HUES64 (cell line): ENCODE measurements around the gene IGDCC3.
"Not testable (repeated sequence)": the region's sequence is repeated elsewhere in the genome, so short reads cannot be mapped to it uniquely, and the experiment has no call there.

ENCODE experiments used
- H3K27ac ChIP-seq: 2 replicates; pipeline ENCODE4 v1.7.0; 2013; ENCODE audit warnings: low read depth, low read length, inconsistent platforms
- H3K27me3 ChIP-seq: 2 replicates; pipeline ENCODE4 v1.6.1; 2013; ENCODE audit warnings: mild to moderate bottlenecking, low read length; ENCODE audit not compliant: insufficient read depth
- H3K36me3 ChIP-seq: 2 replicates; pipeline ENCODE4 v1.6.1; 2013; ENCODE audit warnings: mild to moderate bottlenecking, low read length; ENCODE audit not compliant: insufficient read depth
- H3K4me1 ChIP-seq: 2 replicates; pipeline ENCODE4 v1.6.1; 2013; ENCODE audit warnings: mild to moderate bottlenecking, low read length, moderate library complexity; ENCODE audit not compliant: insufficient read depth
- H3K4me3 ChIP-seq: 2 replicates; pipeline ENCODE4 v1.5.1; 2013; ENCODE audit warnings: mild to moderate bottlenecking, low read length, moderate library complexity
- H3K9ac ChIP-seq: 2 replicates; pipeline ENCODE4 v1.6.1; 2013; ENCODE audit warnings: mild to moderate bottlenecking, low read depth, low read length
- H3K9me3 ChIP-seq: 2 replicates; pipeline ENCODE4 v1.6.1; 2013; ENCODE audit warnings: low read depth, low read length; ENCODE audit not compliant: insufficient read depth
- WGBS: fragments of 150-250, 120-280 bp; methylation state at CpG from one replicate; pipeline ENCODE4 v1.1.7; 2013; ENCODE audit warnings: missing lambda C conversion rate; 5-methylcytosine and 5-hydroxymethylcytosine counted together

IGDCC3 gene

DNA sequence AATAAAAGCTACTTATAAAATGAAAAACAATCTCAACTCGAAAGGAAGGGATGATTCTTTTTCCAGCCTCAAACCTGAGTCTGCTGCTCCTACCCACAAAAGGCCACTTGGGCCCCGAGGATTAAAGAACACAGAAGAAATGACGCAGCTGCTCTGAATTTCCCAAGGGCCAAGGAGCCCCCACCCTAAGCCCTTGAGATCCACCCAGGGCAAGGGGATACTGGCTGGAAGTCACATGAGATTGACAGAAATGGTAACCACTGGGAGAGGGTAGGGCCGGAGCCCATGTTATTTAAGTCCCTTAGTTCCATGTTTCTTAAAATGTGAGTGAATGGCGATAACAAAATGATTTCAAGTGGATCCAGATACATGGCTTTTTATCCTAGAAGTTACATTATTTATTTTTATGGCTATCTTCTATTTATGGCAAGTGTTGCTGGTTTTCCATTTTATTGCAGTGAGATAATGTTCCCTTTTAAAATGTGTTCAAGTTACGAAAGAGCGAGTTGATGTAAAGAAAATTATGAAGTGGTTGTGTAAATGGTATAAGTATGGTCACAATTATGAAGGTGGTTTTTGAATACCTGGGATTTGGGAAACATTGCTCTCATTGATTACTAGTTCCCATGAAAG, 28.1 kb upstream of the IGDCC3 start:
- H3K27ac ChIP-seq: no peak overlapping the region
- H3K9ac ChIP-seq: no peak overlapping the region
- H3K4me3 ChIP-seq: no peak overlapping the region

GRCh38 chr15:65404186-65404872, 26.5 kb upstream of the IGDCC3 start:
- 55% methylated on average over 6 of the region's 6 CpGs for WGBS
- peaks cover 21% of the 10 kb centered on the region for H3K4me1 ChIP-seq
- no peak overlapping the region for H3K27ac ChIP-seq
- no peak overlapping the region for H3K9ac ChIP-seq
- peaks cover 3% of the 10 kb centered on the region; the same call in 1 of the 2 replicates for H3K36me3 ChIP-seq
- no peaks in the 10 kb centered on the region for H3K9me3 ChIP-seq
- H3K27me3 ChIP-seq: no peaks in the 10 kb centered on the region
- H3K4me3 ChIP-seq: no peak overlapping the region

More for the DNA sequence above, 28.1 kb upstream of the IGDCC3 start:
- Histone ChIP-seq H3K9me3 (no peaks in the 10 kb centered on the region), H3K36me3 (0 out of 2 replicates have a peak, but pooled peaks cover 3% of the 10 kb centered on the region), H3K4me1 (peaks cover 26% of the 10 kb centered on the region), H3K27me3 (no peaks in the 10 kb centered on the region)
- 94% methylated on average over 7 of the region's 7 CpGs for WGBS

- H3K4me3 ChIP-seq: no peak overlapping the region
- no peak overlapping the region for H3K9ac ChIP-seq
- peaks cover 21% of the 10 kb centered on the region for H3K4me1 ChIP-seq
- no peaks in the 10 kb centered on the region for H3K9me3 ChIP-seq
- H3K27me3 ChIP-seq: peaks cover 1% of the 10 kb centered on the region; the same call in 1 of the 2 replicates
- WGBS: 90% methylated on average over 4 of the region's 4 CpGs
- H3K27ac ChIP-seq: no peak overlapping the region
- peaks cover 4% of the 10 kb centered on the region; the same call in 1 of the 2 replicates for H3K36me3 ChIP-seq
These were observed 25.2 kb upstream of the IGDCC3 start for GRCh38 chr15:65402961-65403360.

- Histone ChIP-seq H3K4me3 (no peak overlapping the region), H3K9ac (no peak overlapping the region), H3K4me1 (peaks cover 21% of the 10 kb centered on the region), H3K36me3 (peaks cover 8% of the 10 kb centered on the region; the same call in 1 of the 2 replicates), H3K27ac (no peak overlapping the region), H3K27me3 (peaks cover 14% of the 10 kb centered on the region), H3K9me3 (no peaks in the 10 kb centered on the region)
- WGBS: 83% methylated on average over 8 of the region's 8 CpGs
These were observed 23.9 kb upstream of the IGDCC3 start for GRCh38 chr15:65401611-65402240.

GRCh38 chr15:65400760-65401610, 23.2 kb upstream of the IGDCC3 start:
- peaks cover 20% of the 10 kb centered on the region for H3K27me3 ChIP-seq
- H3K4me3 ChIP-seq: no peak overlapping the region
- 28% methylated on average over 11 of the region's 11 CpGs for WGBS
- peaks cover 8% of the 10 kb centered on the region; the same call in 1 of the 2 replicates for H3K36me3 ChIP-seq
- peaks cover 21% of the 10 kb centered on the region for H3K4me1 ChIP-seq
- H3K9me3 ChIP-seq: no peaks in the 10 kb centered on the region
- peak overlapping the region; percentile 30; the same call in 1 of the 2 replicates for H3K9ac ChIP-seq
- peak overlapping the region; percentile 70; the same call in 1 of the 2 replicates for H3K27ac ChIP-seq

DNA sequence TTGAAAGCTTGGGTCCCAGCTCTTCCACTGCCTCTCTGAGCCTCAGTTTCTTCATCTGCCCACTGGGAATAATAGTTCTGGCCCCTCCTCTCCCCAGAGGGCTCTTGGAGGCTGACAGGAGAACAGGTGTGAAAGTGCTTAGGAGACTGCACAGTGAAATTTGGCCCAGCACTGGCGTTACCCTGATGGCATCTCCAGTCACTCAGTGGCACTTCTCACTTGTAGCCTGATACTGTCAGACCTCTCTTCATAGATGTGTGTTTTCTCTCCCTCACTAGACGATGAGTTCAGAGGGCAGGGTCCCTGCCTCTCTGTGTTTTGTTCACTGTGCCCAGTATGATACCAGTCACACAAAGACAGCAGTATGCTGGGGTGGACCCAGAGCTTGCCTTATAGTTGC, 22.2 kb upstream of the IGDCC3 start:
- Histone ChIP-seq H3K9ac (no peak overlapping the region), H3K9me3 (no peaks in the 10 kb centered on the region), H3K27me3 (peaks cover 29% of the 10 kb centered on the region), H3K4me1 (peaks cover 21% of the 10 kb centered on the region), H3K27ac (no peak overlapping the region), H3K4me3 (no peak overlapping the region), H3K36me3 (peaks cover 9% of the 10 kb centered on the region)
- WGBS: 89% methylated on average over 2 of the region's 2 CpGs

- WGBS: 94% methylated on average over 10 of the region's 11 CpGs
- Histone ChIP-seq H3K36me3 (peaks cover 13% of the 10 kb centered on the region), H3K27me3 (peaks cover 29% of the 10 kb centered on the region), H3K4me1 (peaks cover 17% of the 10 kb centered on the region), H3K9ac (no peak overlapping the region), H3K4me3 (no peak overlapping the region), H3K9me3 (no peaks in the 10 kb centered on the region), H3K27ac (no peak overlapping the region)
These were observed 21.4 kb upstream of the IGDCC3 start for GRCh38 chr15:65399001-65399706.

- not testable (repeated sequence) for H3K4me3 ChIP-seq, H3K9ac ChIP-seq, H3K9me3 ChIP-seq, H3K27ac ChIP-seq
- H3K27me3 ChIP-seq: peaks cover 29% of the 10 kb centered on the region
- 95% methylated on average over 16 of the region's 16 CpGs for WGBS
- peaks cover 13% of the 10 kb centered on the region for H3K36me3 ChIP-seq
- peaks cover 11% of the 10 kb centered on the region for H3K4me1 ChIP-seq
These were observed 20.7 kb upstream of the IGDCC3 start for GRCh38 chr15:65398486-65398885.

DNA sequence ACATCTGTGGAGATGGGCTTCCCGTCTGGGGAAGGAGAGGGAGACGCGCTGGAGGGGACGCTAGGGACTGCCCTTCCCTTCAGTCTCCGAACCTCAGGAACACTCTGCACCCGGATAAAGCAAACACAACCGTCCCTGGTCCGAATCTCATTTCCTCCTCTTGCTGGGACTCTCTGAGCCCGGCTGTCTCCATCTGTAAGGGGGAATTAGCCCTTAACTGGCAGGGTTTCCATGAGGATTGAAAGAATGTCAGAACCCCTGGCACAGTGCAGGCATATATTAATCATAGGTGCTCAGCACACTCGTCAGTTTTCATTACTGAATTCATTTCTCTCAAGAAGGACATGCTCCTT, 19.1 kb upstream of the IGDCC3 start:
- 91% methylated on average over 10 of the region's 10 CpGs for WGBS
- Histone ChIP-seq H3K27me3 (peaks cover 29% of the 10 kb centered on the region), H3K36me3 (peaks cover 22% of the 10 kb centered on the region), H3K27ac (no peak overlapping the region), H3K9me3 (no peaks in the 10 kb centered on the region), H3K4me1 (peaks cover 9% of the 10 kb centered on the region), H3K4me3 (peak overlapping the region; percentile 37; the same call in 1 of the 2 replicates), H3K9ac (no peak overlapping the region)

GRCh38 chr15:65396283-65396964, 18.6 kb upstream of the IGDCC3 start:
- Histone ChIP-seq H3K9ac (no peak overlapping the region), H3K9me3 (no peaks in the 10 kb centered on the region), H3K27me3 (peaks cover 29% of the 10 kb centered on the region), H3K36me3 (peaks cover 24% of the 10 kb centered on the region), H3K4me1 (peaks cover 4% of the 10 kb centered on the region), H3K27ac (no peak overlapping the region), H3K4me3 (peak overlapping the region; percentile 37; the same call in 1 of the 2 replicates)
- WGBS: 93% methylated on average over 34 of the region's 34 CpGs
